Stimulated activated CD4-positive, alpha-beta T cell treated with anti-CD3 and anti-CD28 coated beads, Interleukin-4, amount 100 ng/mL, for 48 hours (primary cell): ENCODE results near the gene LCE1A.

Source experiments
- DNase-seq, 2 donors: peaks; one replicate each; pipeline ENCODE4 v3.0.0-alpha.2; 2020; ENCODE audit warnings: low read depth in 2 of 2

LCE1A gene

GRCh38 chr1:152870831-152871730, 43.8 kb downstream of the LCE1A start:
- peak in 1 of 2 donors; percentile 2 for DNase-seq

- no peak for DNase-seq
Measured at GRCh38 chr1:152871731-152872126, 44.5 kb downstream of the LCE1A start.

GRCh38 chr1:152873495-152873894, 46.2 kb downstream of the LCE1A start:
- no peak for DNase-seq

GRCh38 chr1:152876827-152877226, 49.6 kb downstream of the LCE1A start:
- no peak for DNase-seq
